ENCODE measurements around the gene PLS1. TPM values are rescaled to one million over a fixed set of nuclear protein-coding genes. Genes with fewer than 3 reads are reported as not detected.
"Not testable (repeated sequence)": the region's sequence is repeated elsewhere in the genome, so short reads cannot be mapped to it uniquely, and the experiment has no call there.

PLS1 gene
- total and polyA plus RNA-seq, 4 donors: 0.54 to 36.2 (median 1.0) TPM

DNA sequence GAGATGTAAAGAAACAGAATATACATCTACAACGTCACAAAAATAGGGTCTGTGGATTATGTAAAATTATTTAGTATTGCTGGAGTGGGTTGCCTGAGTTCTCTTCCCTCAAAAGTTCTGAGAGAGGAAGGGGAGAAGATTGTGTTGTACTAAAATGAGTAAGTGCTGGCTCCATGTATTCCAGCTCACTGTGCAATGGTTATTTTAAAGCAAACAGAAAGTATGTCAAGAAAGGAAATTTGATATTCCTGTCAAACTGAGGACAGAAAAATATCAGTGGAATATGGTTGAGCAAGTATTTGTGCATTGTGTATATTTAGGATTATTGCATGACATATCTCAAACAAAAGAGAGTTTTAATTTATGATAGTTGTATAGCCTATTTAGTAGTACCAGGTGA, 129.8 kb downstream of the PLS1 start:
- H3K36me3 ChIP-seq (ENCODE audit: control insufficient read depth in 1 of 2, insufficient read depth in 2 of 2, low read length in 1 of 2): no peaks in the 10 kb centered on the region
- 44 to 48% methylated on average over 1 of the region's 1 CpG for WGBS, 2 donors
- no peak for ATAC-seq (ENCODE audit: low FRiP score)
- no peak for DNase-seq
- intact Hi-C loops (cut with DNase I): loop anchor here (5.0 to 10.0 kb wide), 2 partner anchors 149 to 269 kb away; partner anchors contain the start of gene ATR (in 1 of the 2)
- H3K9me3 ChIP-seq (ENCODE audit: control insufficient read depth, low read length): no peaks in the 10 kb centered on the region
- H3K27ac ChIP-seq (ENCODE audit: low read depth in 1 of 2, low read length in 2 of 2): no peak overlapping the region
- no peaks in the 10 kb centered on the region for H3K4me1 ChIP-seq (ENCODE audit: control insufficient read depth in 1 of 2, insufficient read depth in 2 of 2, low read length in 2 of 2)
- H3K27me3 ChIP-seq (ENCODE audit: control insufficient read depth in 1 of 2, insufficient read depth in 2 of 2, low read length in 1 of 2): no peaks in the 10 kb centered on the region
- H3K4me3 ChIP-seq (ENCODE audit: low read length in 2 of 2): no peak overlapping the region

- H3K36me3 ChIP-seq (ENCODE audit: control insufficient read depth in 1 of 2, insufficient read depth in 2 of 2, low read length in 1 of 2): no peaks in the 10 kb centered on the region
- H3K4me1 ChIP-seq (ENCODE audit: control insufficient read depth in 1 of 2, insufficient read depth in 2 of 2, low read length in 2 of 2): no peaks in the 10 kb centered on the region
- H3K27me3 ChIP-seq (ENCODE audit: control insufficient read depth in 1 of 2, insufficient read depth in 2 of 2, low read length in 1 of 2): no peaks in the 10 kb centered on the region
- H3K27ac ChIP-seq (ENCODE audit: low read depth in 1 of 2, low read length in 2 of 2): no peak overlapping the region
- H3K9me3 ChIP-seq (ENCODE audit: control insufficient read depth, low read length): no peaks in the 10 kb centered on the region
- ATAC-seq (ENCODE audit: low FRiP score) (no peak), DNase-seq (no peak)
- intact Hi-C loops (cut with DNase I): loop anchor here in 1 of 2 donors (10.0 kb wide), 1 partner anchor 263 kb away; no protein-coding TSS in a partner anchor
- no peak overlapping the region for H3K4me3 ChIP-seq (ENCODE audit: low read length in 2 of 2)
- WGBS, 2 donors: 95 to 97% methylated on average over 3 of the region's 3 CpGs
Observed at GRCh38 chr3:142732066-142732465, 135.9 kb downstream of the PLS1 start.

- ATAC-seq (ENCODE audit: low FRiP score): no peak
- Histone ChIP-seq H3K4me1 (ENCODE audit: control insufficient read depth in 1 of 2, insufficient read depth in 2 of 2, low read length in 2 of 2) (no peaks in the 10 kb centered on the region), H3K36me3 (ENCODE audit: control insufficient read depth in 1 of 2, insufficient read depth in 2 of 2, low read length in 1 of 2) (no peaks in the 10 kb centered on the region), H3K27me3 (ENCODE audit: control insufficient read depth in 1 of 2, insufficient read depth in 2 of 2, low read length in 1 of 2) (no peaks in the 10 kb centered on the region), H3K9me3 (ENCODE audit: control insufficient read depth, low read length) (no peaks in the 10 kb centered on the region), H3K4me3 (ENCODE audit: low read length in 2 of 2) (no peak overlapping the region), H3K27ac (ENCODE audit: low read depth in 1 of 2, low read length in 2 of 2) (no peak overlapping the region)
- 97 to 99% methylated on average over 2 of the region's 2 CpGs for WGBS, 2 donors
- intact Hi-C loops (cut with DNase I): loop anchor here in 1 of 2 donors (10.0 kb wide), 1 partner anchor 260 kb away; no protein-coding TSS in a partner anchor
- DNase-seq: no peak
Observed at GRCh38 chr3:142734834-142735233, 138.6 kb downstream of the PLS1 start.

DNA sequence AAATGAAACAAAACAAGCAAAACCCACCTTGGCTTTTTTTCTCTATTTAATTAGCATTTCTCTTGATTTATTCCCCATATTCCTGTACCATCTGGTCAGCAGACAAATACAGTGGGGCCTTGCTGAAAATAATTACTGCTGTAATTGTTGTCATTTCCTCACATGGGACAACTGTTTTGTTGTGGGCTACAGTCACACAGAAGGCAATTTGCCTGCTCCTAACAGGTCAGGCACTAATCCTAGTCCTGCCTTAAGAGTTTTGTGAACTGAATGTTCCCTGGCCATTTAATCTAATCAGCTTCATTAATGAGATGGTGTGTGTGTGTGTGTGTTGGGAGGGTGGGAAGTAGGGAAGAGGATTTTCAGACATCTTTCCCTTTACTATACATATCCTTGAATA, 139.3 kb downstream of the PLS1 start:
- ATAC-seq (ENCODE audit: low FRiP score): no peak
- H3K27me3 ChIP-seq (ENCODE audit: control insufficient read depth in 1 of 2, insufficient read depth in 2 of 2, low read length in 1 of 2): no peaks in the 10 kb centered on the region
- intact Hi-C loops (cut with DNase I): loop anchor here in 1 of 2 donors (10.0 kb wide), 1 partner anchor 259 kb away; no protein-coding TSS in a partner anchor
- H3K27ac ChIP-seq (ENCODE audit: low read depth in 1 of 2, low read length in 2 of 2): no peak overlapping the region
- no peaks in the 10 kb centered on the region for H3K9me3 ChIP-seq (ENCODE audit: control insufficient read depth, low read length)
- H3K4me3 ChIP-seq (ENCODE audit: low read length in 2 of 2): no peak overlapping the region
- no peaks in the 10 kb centered on the region for H3K4me1 ChIP-seq (ENCODE audit: control insufficient read depth in 1 of 2, insufficient read depth in 2 of 2, low read length in 2 of 2)
- no peaks in the 10 kb centered on the region for H3K36me3 ChIP-seq (ENCODE audit: control insufficient read depth in 1 of 2, insufficient read depth in 2 of 2, low read length in 1 of 2)
- DNase-seq: no peak

DNA sequence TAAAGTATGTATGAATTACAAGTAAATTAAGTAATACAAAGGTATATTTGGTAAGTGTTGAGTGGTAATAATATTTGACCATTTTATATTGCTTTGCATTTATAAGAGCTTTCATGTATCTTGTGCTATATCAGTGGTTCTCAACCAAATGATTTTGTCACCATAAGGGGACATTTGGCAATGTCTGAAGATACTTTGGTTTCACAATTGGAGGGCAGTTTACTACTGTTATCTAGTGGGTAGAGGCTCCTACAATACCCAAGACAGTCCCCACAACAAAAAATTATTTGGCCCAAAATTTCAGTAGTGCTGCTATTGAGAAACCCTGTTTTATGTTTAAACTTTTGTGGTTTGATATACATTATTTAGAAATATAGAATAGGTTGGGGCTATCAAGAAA, 142.2 kb downstream of the PLS1 start:
- H3K27ac ChIP-seq (ENCODE audit: low read depth in 1 of 2, low read length in 2 of 2): no peak overlapping the region
- H3K27me3 ChIP-seq (ENCODE audit: control insufficient read depth in 1 of 2, insufficient read depth in 2 of 2, low read length in 1 of 2): no peaks in the 10 kb centered on the region
- H3K9me3 ChIP-seq (ENCODE audit: control insufficient read depth, low read length): no peaks in the 10 kb centered on the region
- intact Hi-C loops (cut with DNase I): loop anchor here in 1 of 2 donors (10.0 kb wide), 1 partner anchor 256 kb away; no protein-coding TSS in a partner anchor
- no peak for ATAC-seq (ENCODE audit: low FRiP score)
- no peaks in the 10 kb centered on the region for H3K36me3 ChIP-seq (ENCODE audit: control insufficient read depth in 1 of 2, insufficient read depth in 2 of 2, low read length in 1 of 2)
- no peak overlapping the region for H3K4me3 ChIP-seq (ENCODE audit: low read length in 2 of 2)
- no peaks in the 10 kb centered on the region for H3K4me1 ChIP-seq (ENCODE audit: control insufficient read depth in 1 of 2, insufficient read depth in 2 of 2, low read length in 2 of 2)
- DNase-seq: no peak

GRCh38 chr3:142746646-142747045, 150.5 kb downstream of the PLS1 start:
- DNase-seq (no peak), ATAC-seq (ENCODE audit: low FRiP score) (no peak)
- no peaks in the 10 kb centered on the region for H3K9me3 ChIP-seq (ENCODE audit: control insufficient read depth, low read length)
- peaks cover 0 to 4% of the 10 kb centered on the region in 2 donors for H3K36me3 ChIP-seq (ENCODE audit: control insufficient read depth in 1 of 2, insufficient read depth in 2 of 2, low read length in 1 of 2)
- H3K27me3 ChIP-seq (ENCODE audit: control insufficient read depth in 1 of 2, insufficient read depth in 2 of 2, low read length in 1 of 2): no peaks in the 10 kb centered on the region
- WGBS, 2 donors: 95% methylated on average over 7 of the region's 7 CpGs
- intact Hi-C loops (cut with DNase I): no loop called here
- no peak overlapping the region for H3K4me3 ChIP-seq (ENCODE audit: low read length in 2 of 2)
- H3K4me1 ChIP-seq (ENCODE audit: control insufficient read depth in 1 of 2, insufficient read depth in 2 of 2, low read length in 2 of 2): no peaks in the 10 kb centered on the region
- no peak overlapping the region for H3K27ac ChIP-seq (ENCODE audit: low read depth in 1 of 2, low read length in 2 of 2)

GRCh38 chr3:142750531-142750930, 154.3 kb downstream of the PLS1 start:
- ATAC-seq (ENCODE audit: low FRiP score); H3K27me3 ChIP-seq (ENCODE audit: control insufficient read depth in 1 of 2, insufficient read depth in 2 of 2, low read length in 1 of 2); H3K4me1 ChIP-seq (ENCODE audit: control insufficient read depth in 1 of 2, insufficient read depth in 2 of 2, low read length in 2 of 2); H3K4me3 ChIP-seq (ENCODE audit: low read length in 2 of 2); intact Hi-C loops (cut with DNase I); H3K9me3 ChIP-seq (ENCODE audit: control insufficient read depth, low read length); H3K27ac ChIP-seq (ENCODE audit: low read depth in 1 of 2, low read length in 2 of 2); H3K36me3 ChIP-seq (ENCODE audit: control insufficient read depth in 1 of 2, insufficient read depth in 2 of 2, low read length in 1 of 2); DNase-seq: not testable (repeated sequence)
- WGBS, 2 donors: 98% methylated on average over 4 of the region's 4 CpGs

DNA sequence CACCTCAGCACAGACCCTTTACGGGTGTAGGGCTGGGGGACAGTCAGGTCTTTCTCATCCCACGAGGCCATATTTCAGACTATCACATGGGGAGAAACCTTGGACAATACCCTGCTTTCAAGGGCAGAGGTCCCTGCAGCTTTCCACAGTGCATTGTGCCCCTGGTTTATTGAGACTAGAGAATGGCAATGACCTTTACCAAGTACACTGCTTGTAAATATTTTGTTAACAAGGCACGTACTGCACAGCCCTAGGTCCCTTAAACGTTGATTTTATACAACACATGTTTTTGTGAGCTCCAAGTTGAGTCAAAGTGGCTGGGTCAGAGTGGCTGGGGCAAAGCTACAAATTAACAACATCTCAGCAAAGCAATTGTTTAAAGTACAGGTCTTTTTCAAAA, 156.4 kb downstream of the PLS1 start:
- H3K36me3 ChIP-seq (ENCODE audit: control insufficient read depth in 1 of 2, insufficient read depth in 2 of 2, low read length in 1 of 2); H3K9me3 ChIP-seq (ENCODE audit: control insufficient read depth, low read length); H3K27ac ChIP-seq (ENCODE audit: low read depth in 1 of 2, low read length in 2 of 2); H3K27me3 ChIP-seq (ENCODE audit: control insufficient read depth in 1 of 2, insufficient read depth in 2 of 2, low read length in 1 of 2); H3K4me1 ChIP-seq (ENCODE audit: control insufficient read depth in 1 of 2, insufficient read depth in 2 of 2, low read length in 2 of 2); H3K4me3 ChIP-seq (ENCODE audit: low read length in 2 of 2); intact Hi-C loops (cut with DNase I); ATAC-seq (ENCODE audit: low FRiP score); DNase-seq: not testable (repeated sequence)
- WGBS, 2 donors: 69 to 73% methylated on average over 4 of the region's 4 CpGs

DNA sequence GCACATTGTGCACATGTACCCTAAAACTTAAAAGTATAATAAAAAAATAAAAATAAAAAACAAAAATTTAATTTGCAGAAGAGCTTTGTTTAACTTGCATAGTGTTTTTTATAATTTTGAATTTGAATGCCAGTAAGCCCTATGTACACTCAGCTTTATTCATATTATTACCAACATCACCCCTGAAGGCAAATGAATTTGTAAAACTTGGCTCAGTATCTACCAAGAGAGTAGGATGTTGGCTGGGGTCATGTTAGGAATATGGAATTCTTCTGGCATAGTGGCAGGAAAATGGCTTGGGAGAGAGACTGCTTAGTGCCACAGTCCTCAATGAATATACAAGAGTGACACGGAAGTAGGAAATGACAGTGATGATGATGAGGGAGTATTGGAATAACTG, 158.3 kb downstream of the PLS1 start:
- 95 to 100% methylated on average over 1 of the region's 1 CpG for WGBS, 2 donors
- ATAC-seq (ENCODE audit: low FRiP score) (no peak), DNase-seq (no peak)
- Histone ChIP-seq H3K9me3 (ENCODE audit: control insufficient read depth, low read length) (no peaks in the 10 kb centered on the region), H3K36me3 (ENCODE audit: control insufficient read depth in 1 of 2, insufficient read depth in 2 of 2, low read length in 1 of 2) (no peaks in the 10 kb centered on the region), H3K4me3 (ENCODE audit: low read length in 2 of 2) (no peak overlapping the region), H3K27me3 (ENCODE audit: control insufficient read depth in 1 of 2, insufficient read depth in 2 of 2, low read length in 1 of 2) (no peaks in the 10 kb centered on the region), H3K27ac (ENCODE audit: low read depth in 1 of 2, low read length in 2 of 2) (no peak overlapping the region), H3K4me1 (ENCODE audit: control insufficient read depth in 1 of 2, insufficient read depth in 2 of 2, low read length in 2 of 2) (no peaks in the 10 kb centered on the region)
- intact Hi-C loops (cut with DNase I): no loop called here
